Spinal cord (tissue), 10 donors: ENCODE results near the gene ZBTB3. TPM values are rescaled to one million over a fixed set of nuclear protein-coding genes. Genes with fewer than 3 reads are reported as not detected.

Experiments used
- DNase-seq, 6 donors: peaks; one replicate each; pipeline versions ENCODE4 v3.0.0 to v3.0.0-alpha.2; 2013 to 2015; ENCODE audit warnings: low spot score in 6 of 6, low read depth in 4 of 6
- H3K27ac ChIP-seq: one replicate; pipeline ENCODE4 v1.5.1; 2013; ENCODE audit warnings: low read depth, low read length, control low read depth
- H3K27me3 ChIP-seq: one replicate; pipeline ENCODE4 v1.6.1; 2013; ENCODE audit warnings: low read length; ENCODE audit not compliant: control insufficient read depth, insufficient read depth
- H3K36me3 ChIP-seq: one replicate; pipeline ENCODE4 v1.6.1; 2013; ENCODE audit warnings: low read length; ENCODE audit not compliant: control insufficient read depth, insufficient read depth
- H3K4me1 ChIP-seq: one replicate; pipeline ENCODE4 v1.6.1; 2013; ENCODE audit warnings: low read length; ENCODE audit not compliant: control insufficient read depth, insufficient read depth
- H3K4me3 ChIP-seq: one replicate; pipeline ENCODE4 v1.5.1; 2013; ENCODE audit warnings: low read depth, low read length, control low read depth
- H3K9me3 ChIP-seq: one replicate; pipeline ENCODE4 v1.6.1; 2013; ENCODE audit warnings: low read length; ENCODE audit not compliant: control insufficient read depth, insufficient read depth
- WGBS: methylation state at CpG from one replicate; pipeline ENCODE4 v1.1.5; 2013; ENCODE audit warnings: missing lambda C conversion rate; ENCODE audit not compliant: insufficient coverage; 5-methylcytosine and 5-hydroxymethylcytosine counted together
- polyA plus RNA-seq, 2 donors: library from polyadenylated mRNA; unstranded; fragments of 120-200 nt; gene quantifications; one replicate each; pipeline ENCODE4 v1.2.1, GENCODE V29; 2013; ENCODE audit not compliant: insufficient read length in 2 of 2
- total RNA-seq, 2 donors: library from RNA; depleted of rRNA in 1 of 2; stranded (reverse); fragments of 120-200 nt in 1 of 2; fragments of >200 nt in 1 of 2; gene quantifications; one replicate each; pipeline versions ENCODE4 v1.2.3 to v1.2.4, GENCODE V29; 2013 to 2014
- donor health status: healthy.

Gene ZBTB3
- total and polyA plus RNA-seq, 4 donors: 6.8 to 15.3 (median 11.6) TPM

DNA sequence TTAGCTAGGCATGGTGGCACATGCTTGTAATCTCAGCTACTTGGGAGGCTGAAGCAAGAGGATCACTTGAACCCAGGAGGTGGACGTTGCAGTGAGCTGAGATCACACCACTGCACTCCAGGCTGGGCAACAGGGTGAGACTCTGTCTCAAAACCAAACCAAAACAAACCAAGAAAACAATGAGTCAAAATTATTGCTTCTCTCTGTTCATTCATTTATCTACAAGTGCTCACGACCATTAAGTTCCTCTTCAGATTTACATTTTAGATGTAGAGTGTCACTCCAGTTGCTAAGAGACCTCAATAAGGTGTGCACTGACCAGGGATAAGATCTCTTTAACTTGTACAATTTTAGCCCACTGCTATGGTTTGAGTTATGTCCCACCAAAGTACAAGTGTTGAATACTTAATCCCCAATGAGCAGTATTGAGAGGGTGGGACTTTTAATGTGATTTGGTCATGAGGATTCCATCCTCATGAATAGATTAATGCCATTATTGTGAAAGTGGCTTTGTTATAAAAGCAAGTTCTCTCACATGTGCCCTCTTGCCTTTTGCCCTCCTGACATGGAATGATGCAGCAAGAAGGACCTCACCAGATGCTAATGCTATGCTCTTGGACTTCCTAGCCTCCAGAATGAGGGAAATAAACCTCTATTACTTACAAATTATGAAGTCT lies 34.5 kb downstream of the ZBTB3 start:
- no peaks in the 10 kb centered on the region for H3K4me1 ChIP-seq
- no peaks in the 10 kb centered on the region for H3K9me3 ChIP-seq
- H3K27ac ChIP-seq: no peak overlapping the region
- H3K27me3 ChIP-seq: no peaks in the 10 kb centered on the region
- H3K4me3 ChIP-seq: no peak overlapping the region
- no peak for DNase-seq
- WGBS: 100% methylated on average over 1 of the region's 2 CpGs
- H3K36me3 ChIP-seq: peaks cover 76% of the 10 kb centered on the region

DNA sequence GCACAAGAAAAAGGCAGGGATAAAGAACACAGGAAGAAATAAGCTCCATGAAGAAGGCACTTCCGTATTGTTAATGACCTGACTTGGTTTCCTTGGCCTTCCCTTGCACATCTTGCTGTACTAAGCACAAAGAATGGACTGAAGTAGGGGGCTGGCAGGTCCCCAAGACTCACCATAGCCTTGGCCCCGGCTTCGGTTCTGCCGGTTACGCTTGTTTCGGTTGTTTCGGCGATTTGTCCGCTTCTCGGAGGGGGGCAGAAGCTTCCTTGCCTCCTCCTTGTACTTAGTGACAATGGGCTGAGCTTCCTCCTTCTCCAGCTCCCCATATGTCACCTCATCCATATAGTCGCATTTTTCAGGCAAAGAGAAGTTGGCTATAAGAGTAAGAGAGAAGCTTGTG lies 37.1 kb downstream of the ZBTB3 start:
- no peaks in the 10 kb centered on the region for H3K4me1 ChIP-seq
- no peak overlapping the region for H3K27ac ChIP-seq
- no peaks in the 10 kb centered on the region for H3K9me3 ChIP-seq
- 40% methylated on average over 10 of the region's 11 CpGs for WGBS
- no peak for DNase-seq
- H3K36me3 ChIP-seq: peaks cover 72% of the 10 kb centered on the region
- H3K27me3 ChIP-seq: no peaks in the 10 kb centered on the region
- H3K4me3 ChIP-seq: no peak overlapping the region

DNA sequence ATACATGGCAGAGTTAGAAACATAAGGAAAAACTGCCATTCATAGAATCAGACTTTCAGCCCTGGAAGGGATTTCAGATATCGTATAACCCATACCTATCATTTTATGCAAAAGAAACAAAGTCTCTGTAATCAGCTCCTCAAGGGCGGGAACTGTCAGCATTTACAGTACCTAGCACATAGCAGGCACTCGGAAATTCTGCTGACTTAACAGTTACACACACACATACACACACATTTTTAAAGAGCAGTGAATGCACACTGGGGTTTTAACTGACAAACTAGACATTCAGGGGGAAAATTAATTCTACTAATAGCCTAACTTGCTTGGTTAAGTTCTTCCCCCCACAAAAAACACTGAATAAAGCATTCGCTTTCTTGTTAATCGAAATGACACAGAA lies 37.8 kb downstream of the ZBTB3 start:
- Histone ChIP-seq H3K9me3 (no peaks in the 10 kb centered on the region), H3K4me3 (no peak overlapping the region), H3K4me1 (no peaks in the 10 kb centered on the region), H3K36me3 (peaks cover 72% of the 10 kb centered on the region), H3K27ac (no peak overlapping the region), H3K27me3 (no peaks in the 10 kb centered on the region)
- 88% methylated on average over 3 of the region's 5 CpGs for WGBS
- DNase-seq: no peak

- no peaks in the 10 kb centered on the region for H3K27me3 ChIP-seq
- H3K27ac ChIP-seq: no peak overlapping the region
- H3K4me1 ChIP-seq: peaks cover 3% of the 10 kb centered on the region
- WGBS: 90% methylated on average over 13 of the region's 24 CpGs
- no peaks in the 10 kb centered on the region for H3K9me3 ChIP-seq
- no peak for DNase-seq
- peaks cover 74% of the 10 kb centered on the region for H3K36me3 ChIP-seq
- no peak overlapping the region for H3K4me3 ChIP-seq
Measured at GRCh38 chr11:62715150-62716130, 38.5 kb downstream of the ZBTB3 start.

- WGBS: no CpG with 5 or more reads among the region's 2 CpGs
- Histone ChIP-seq H3K27ac (no peak overlapping the region), H3K36me3 (peaks cover 57% of the 10 kb centered on the region)
Measured at GRCh38 chr11:62713343-62713742, 40.6 kb downstream of the ZBTB3 start.

GRCh38 chr11:62712861-62713260 lies 41.1 kb downstream of the ZBTB3 start:
- DNase-seq: no peak
- WGBS: 92% methylated on average over 2 of the region's 3 CpGs
- no peak overlapping the region for H3K27ac ChIP-seq
- H3K36me3 ChIP-seq: peaks cover 54% of the 10 kb centered on the region
- H3K9me3 ChIP-seq: no peaks in the 10 kb centered on the region
- no peaks in the 10 kb centered on the region for H3K27me3 ChIP-seq
- H3K4me3 ChIP-seq: no peak overlapping the region
- peaks cover 23% of the 10 kb centered on the region for H3K4me1 ChIP-seq

More at GRCh38 chr11:62713343-62713742, 40.6 kb downstream of the ZBTB3 start:
- H3K27me3 ChIP-seq: no peaks in the 10 kb centered on the region
- no peaks in the 10 kb centered on the region for H3K9me3 ChIP-seq
- no peak for DNase-seq
- H3K4me3 ChIP-seq: no peak overlapping the region
- peaks cover 20% of the 10 kb centered on the region for H3K4me1 ChIP-seq

GRCh38 chr11:62712276-62712812 lies 41.6 kb downstream of the ZBTB3 start:
- H3K4me1 ChIP-seq: peaks cover 28% of the 10 kb centered on the region
- no peaks in the 10 kb centered on the region for H3K9me3 ChIP-seq
- peaks cover 48% of the 10 kb centered on the region for H3K36me3 ChIP-seq
- no peaks in the 10 kb centered on the region for H3K27me3 ChIP-seq
- 100% methylated on average over 2 of the region's 6 CpGs for WGBS
- H3K4me3 ChIP-seq: no peak overlapping the region
- no peak for DNase-seq
- no peak overlapping the region for H3K27ac ChIP-seq

DNA sequence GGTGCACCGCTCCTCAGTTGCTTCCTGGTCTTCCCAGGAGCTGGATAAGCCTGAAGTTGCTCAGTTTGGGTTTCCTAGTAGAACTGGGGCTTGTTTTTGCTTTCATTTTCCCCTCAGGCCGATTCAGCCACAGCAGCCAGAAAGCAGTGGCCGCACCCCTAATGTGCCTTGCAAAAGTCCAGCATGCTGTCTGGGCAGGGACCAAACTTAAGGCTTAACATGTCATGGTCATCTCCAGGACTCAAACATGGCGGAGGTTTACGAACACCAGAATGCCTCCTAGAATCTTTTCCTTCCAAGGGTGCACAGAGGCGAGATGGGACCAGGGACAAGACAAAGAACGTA lies 44.0 kb downstream of the ZBTB3 start:
- peak overlapping the region; percentile 83 for H3K4me3 ChIP-seq
- peaks cover 46% of the 10 kb centered on the region for H3K4me1 ChIP-seq
- DNase-seq: no peak
- peaks cover 38% of the 10 kb centered on the region for H3K36me3 ChIP-seq
- no peaks in the 10 kb centered on the region for H3K27me3 ChIP-seq
- WGBS: 81% methylated on average over 5 of the region's 7 CpGs
- no peaks in the 10 kb centered on the region for H3K9me3 ChIP-seq
- H3K27ac ChIP-seq: peak overlapping the region; percentile 98

- H3K27me3 ChIP-seq: no peaks in the 10 kb centered on the region
- H3K27ac ChIP-seq: peak overlapping the region; percentile 98
- no peaks in the 10 kb centered on the region for H3K9me3 ChIP-seq
- WGBS: 2% methylated on average over 43 of the region's 47 CpGs
- peak overlapping the region; percentile 83 for H3K4me3 ChIP-seq
- peaks cover 47% of the 10 kb centered on the region for H3K4me1 ChIP-seq
- DNase-seq: peak; percentile 90 to 100 (median 99)
- peaks cover 37% of the 10 kb centered on the region for H3K36me3 ChIP-seq
Measured at GRCh38 chr11:62709247-62710000, 44.5 kb downstream of the ZBTB3 start.
